NOMO-1 (cell line): ENCODE data around the gene TPSB2.
"Not testable (repeated sequence)": the region's sequence is repeated elsewhere in the genome, so short reads cannot be mapped to it uniquely, and the experiment has no call there.

Experiments
- DNase-seq, 2 experiments: peaks; one replicate each; lab custom pipeline; 2025; ENCODE audit not compliant: unreplicated experiment in 2 of 2; lab: John Stamatoyannopoulos, UW

The TPSB2 gene

GRCh38 chr16:1185460-1186207 lies 44.4 kb downstream of the TPSB2 start:
- DNase-seq = not testable (repeated sequence)

GRCh38 chr16:1184980-1185379 lies 45.0 kb downstream of the TPSB2 start:
- no peak for DNase-seq

GRCh38 chr16:1184156-1184868 lies 45.7 kb downstream of the TPSB2 start:
- no peak for DNase-seq

- no peak for DNase-seq
Observed at GRCh38 chr16:1182950-1183907, 46.8 kb downstream of the TPSB2 start.

GRCh38 chr16:1182316-1182671 lies 47.7 kb downstream of the TPSB2 start:
- no peak for DNase-seq

- no peak for DNase-seq
Observed at GRCh38 chr16:1181404-1182315, 48.3 kb downstream of the TPSB2 start.

GRCh38 chr16:1180549-1181403 lies 49.2 kb downstream of the TPSB2 start:
- no peak for DNase-seq
